ENCODE data around the gene TNS3. TPM values are rescaled to one million over a fixed set of nuclear protein-coding genes. Genes with fewer than 3 reads are reported as not detected.

Gene TNS3
- total and polyA plus RNA-seq, 2 donors (not counting 3 experiments of a cell fraction or from before 2014, with no cell fraction given) = 10.4 to 45.1 TPM

GRCh38 chr7:47510786-47511185, 71.1 kb downstream of the TNS3 start:
- no peaks in the 10 kb centered on the region for H3K9me3 ChIP-seq (replicated peaks; ENCODE audit: control insufficient read depth, insufficient read depth, low read length)
- H3K36me3 ChIP-seq (ENCODE audit: control insufficient read depth in 2 of 2, extremely low read depth in 1 of 2, insufficient read depth in 2 of 2, low read length in 2 of 2) = no peaks in the 10 kb centered on the region
- ChIA-PET CTCF (interaction anchor here (1.0 to 1.2 kb wide), 2 partner anchors 11 to 245 kb away, joined by 3 to 4 read pairs; no protein-coding TSS in a partner anchor), POLR2A (no interaction called here)
- H3K4me1 ChIP-seq (ENCODE audit: control insufficient read depth, extremely low read depth, insufficient read depth, low read length) = no peaks in the 10 kb centered on the region
- no TSS peak for BruUV-seq (replicated peaks)
- H3K79me2 ChIP-seq (ENCODE audit: control insufficient read depth, insufficient read depth, low read length) = no peaks in the 10 kb centered on the region
- H3K27ac ChIP-seq (ENCODE audit: insufficient read depth, low read depth, low read length) = no peak overlapping the region
- no peak for TF ChIP-seq JUN (IDR thresholded peaks at IDR 0.05; ENCODE audit: borderline replicate concordance, insufficient read depth, insufficient read length, low read depth)
- TF ChIP-seq POLR2A (IDR thresholded peaks at IDR 0.05; ENCODE audit: low read depth, low read length) = no peak
- TF ChIP-seq MYC (IDR thresholded peaks at IDR 0.05; ENCODE audit: low read depth, low read length) = no peak
- TF ChIP-seq FOS (IDR thresholded peaks at IDR 0.05; ENCODE audit: borderline replicate concordance, insufficient read depth, low read length) = no peak
- no peak for TF ChIP-seq GATA2 (IDR thresholded peaks at IDR 0.05; ENCODE audit: insufficient read depth, insufficient read length, low read depth, low read length)
- TF ChIP-seq EZH2 (IDR thresholded peaks at IDR 0.05; ENCODE audit: borderline replicate concordance, low read depth, low read length, severe bottlenecking) = no peak
- no peak for TF ChIP-seq POLR2AphosphoS5 (IDR thresholded peaks at IDR 0.05; ENCODE audit: insufficient read depth, low read depth, low read length)
- TF ChIP-seq, protein P1, sequence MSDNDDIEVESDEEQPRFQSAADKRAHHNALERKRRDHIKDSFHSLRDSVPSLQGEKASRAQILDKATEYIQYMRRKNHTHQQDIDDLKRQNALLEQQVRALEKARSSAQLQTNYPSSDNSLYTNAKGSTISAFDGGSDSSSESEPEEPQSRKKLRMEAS (IDR thresholded peaks at IDR 0.05; ENCODE audit: insufficient read depth, insufficient read length) = no peak
- TF ChIP-seq CTCF (IDR thresholded peaks at IDR 0.05; ENCODE audit: extremely low read depth in 1 of 2, insufficient read depth in 1 of 2, low read depth in 1 of 2, low read length in 2 of 2) = no peak
- no peak overlapping the region for H2AFZ ChIP-seq (ENCODE audit: low read depth, low read length)
- no peak overlapping the region for H3K4me3 ChIP-seq (replicated peaks in 1 of 3; ENCODE audit: insufficient read depth in 1 of 3, low read depth in 1 of 3, low read length in 3 of 3)
- no peaks in the 10 kb centered on the region for H3K27me3 ChIP-seq (ENCODE audit: control insufficient read depth in 2 of 2, insufficient read depth in 2 of 2, low read length in 2 of 2)
- H3K9ac ChIP-seq (replicated peaks; ENCODE audit: extremely low read depth, insufficient read depth, low read length) = no peak overlapping the region
- dilution Hi-C loops (cut with MboI; ENCODE audit: extremely low pct_ligation_motif_present, low sequenced_read_pairs) (no loop called here), intact Hi-C loops (cut with micrococcal nuclease) (no loop called here)
- H4K20me1 ChIP-seq (replicated peaks; ENCODE audit: control insufficient read depth, extremely low read depth, insufficient read depth, low read length) = no peaks in the 10 kb centered on the region
- DNase-seq (ENCODE audit: low read depth, low spot score) (no peak), FAIRE-seq (peak; percentile 26)
- no peak overlapping the region for H3K4me2 ChIP-seq (ENCODE audit: insufficient read depth, low read length)
- H3K9me1 ChIP-seq (replicated peaks; ENCODE audit: control insufficient read depth, extremely low read depth, insufficient read depth, low read length) = no peaks in the 10 kb centered on the region

Data from endothelial cell of umbilical vein (primary cell).